ENCODE measurements around the gene HSBP1L1. TPM values are rescaled to one million over a fixed set of nuclear protein-coding genes. Genes with fewer than 3 reads are reported as not detected.

Gene HSBP1L1
- total and polyA plus RNA-seq, 2 of the 13 experiments (the other 11 are each of a cell fraction or from before 2014, with no cell fraction given), result 22.6 to 45.1 TPM

DNA sequence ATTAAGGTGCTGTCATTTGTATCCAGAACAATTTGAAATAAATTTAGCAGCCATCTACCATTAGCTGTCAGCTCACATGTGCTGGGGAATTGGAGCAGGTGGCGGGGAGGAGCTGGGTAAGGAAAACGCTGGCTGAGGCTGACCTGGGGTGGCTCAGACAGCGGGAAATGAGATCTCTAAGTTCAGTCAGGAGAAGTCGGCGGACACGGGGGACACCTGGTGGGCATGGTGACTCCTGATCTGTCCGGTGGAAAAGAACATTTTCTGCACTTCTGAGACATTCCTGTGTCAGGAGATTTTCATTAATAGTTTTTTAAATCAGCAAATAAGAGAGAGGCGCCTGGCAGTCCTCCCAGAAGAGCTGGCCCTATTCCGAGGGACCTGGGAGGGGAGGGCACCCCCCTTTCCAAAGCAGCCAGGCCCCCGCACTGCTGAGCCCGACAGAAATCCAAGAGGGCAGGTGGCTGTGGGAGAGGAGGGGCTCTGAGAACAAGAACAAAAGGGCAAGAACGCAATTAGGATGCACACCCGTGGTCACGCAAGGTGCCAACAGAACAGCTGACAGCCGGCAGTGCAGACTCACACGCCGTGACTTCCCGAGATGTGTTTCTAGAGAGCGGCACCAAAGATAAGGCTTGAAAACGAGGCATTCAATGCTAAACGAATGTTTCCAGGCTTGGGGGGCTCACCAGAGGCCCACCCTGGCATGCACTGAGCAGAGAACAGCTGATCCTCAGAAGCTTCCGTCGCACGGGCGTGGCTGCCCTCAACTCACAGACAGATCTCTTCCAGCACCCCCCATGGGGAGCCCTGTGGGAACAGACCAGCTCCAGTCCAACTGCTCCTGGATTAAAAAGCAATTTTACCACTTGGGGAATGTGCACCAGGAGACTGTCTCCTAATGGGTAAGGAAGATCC, 39.4 kb upstream of the HSBP1L1 start (continued):
- TF ChIP-seq, protein P1, sequence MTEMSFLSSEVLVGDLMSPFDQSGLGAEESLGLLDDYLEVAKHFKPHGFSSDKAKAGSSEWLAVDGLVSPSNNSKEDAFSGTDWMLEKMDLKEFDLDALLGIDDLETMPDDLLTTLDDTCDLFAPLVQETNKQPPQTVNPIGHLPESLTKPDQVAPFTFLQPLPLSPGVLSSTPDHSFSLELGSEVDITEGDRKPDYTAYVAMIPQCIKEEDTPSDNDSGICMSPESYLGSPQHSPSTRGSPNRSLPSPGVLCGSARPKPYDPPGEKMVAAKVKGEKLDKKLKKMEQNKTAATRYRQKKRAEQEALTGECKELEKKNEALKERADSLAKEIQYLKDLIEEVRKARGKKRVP (CRISPR knock-in tag; IDR thresholded peaks at IDR 0.05), result no peak
- no peak for TF ChIP-seq ZNF784 (CRISPR knock-in tag; IDR thresholded peaks at IDR 0.05; ENCODE audit: borderline replicate concordance)

GRCh38 chr18:79926306-79926705, 38.1 kb upstream of the HSBP1L1 start:
- Histone ChIP-seq H3K79me2 (ENCODE audit: insufficient read depth, low read length) (peaks cover 65% of the 10 kb centered on the region), H3K4me1 (ENCODE audit: insufficient read depth, low read length) (no peaks in the 10 kb centered on the region), H2AFZ (ENCODE audit: low read length) (no peak overlapping the region), H3K4me3 (replicated peaks in 1 of 3; ENCODE audit: insufficient read depth in 1 of 3, low read depth in 2 of 3, low read length in 3 of 3) (no peak overlapping the region), H3K27me3 (ENCODE audit: control insufficient read depth in 1 of 2, insufficient read depth in 2 of 2, low read length in 2 of 2) (no peaks in the 10 kb centered on the region), H3K36me3 (replicated peaks in 1 of 2; ENCODE audit: control insufficient read depth in 1 of 2, insufficient read depth in 2 of 2, low read length in 2 of 2) (peaks cover 9 to 61% of the 10 kb centered on the region in 2 experiments), H4K20me1 (ENCODE audit: insufficient read depth, low read length) (peaks cover 70% of the 10 kb centered on the region), H3K9me3 (ENCODE audit: low read length) (peaks cover 5% of the 10 kb centered on the region), H3K9ac (ENCODE audit: insufficient read depth, low read depth, low read length) (no peak overlapping the region), H3K4me2 (ENCODE audit: low read depth, low read length) (no peak overlapping the region), H3K27ac (ENCODE audit: extremely low read length, insufficient read depth, low read length) (no peak overlapping the region)
- no peak for ATAC-seq
- BruUV-seq (replicated peaks), result no TSS peak
- intact Hi-C loops (cut with micrococcal nuclease; ENCODE audit: unreplicated experiment), result no loop called here
- POLR2A ChIA-PET, result no interaction called here
- WGBS (ENCODE audit: low lambda C conversion rate), result 93% methylated on average over 6 of the region's 11 CpGs
- CTCF ChIA-PET (ENCODE audit: low intra/inter-chr PET ratio, low total read pairs), result no interaction called here
- in situ Hi-C loops (cut with HindIII; ENCODE audit: extremely low pct_ligation_motif_present, low pct_unique_long_range_greater_than_20kb), result no loop called here
- no peak for DNase-seq (ENCODE audit: low spot score)
- no peak for FAIRE-seq
- no peak for TF ChIP-seq ZBTB40 (IDR thresholded peaks at IDR 0.05)
- no peak for TF ChIP-seq ZBTB40 (CRISPR knock-in tag; IDR thresholded peaks at IDR 0.05)
- TF ChIP-seq MAFK (conservative IDR thresholded peaks at IDR 0.05 in 1 of 2, IDR thresholded peaks at IDR 0.05 in 1 of 2; ENCODE audit: low read length in 2 of 2), result no peak
- no peak for TF ChIP-seq ZIK1 (CRISPR knock-in tag; IDR thresholded peaks at IDR 0.05; ENCODE audit: borderline replicate concordance, low read depth)

Data from HepG2 (cell line).